ENCODE measurements around the gene CHMP1B.

- TF ChIP-seq CTCF (IDR thresholded peaks at IDR 0.05; ENCODE audit: low read depth, low read length), result no peak
- no peak for TF ChIP-seq EZH2phosphoT487 (IDR thresholded peaks at IDR 0.05; ENCODE audit: low read depth)
Measured at GRCh38 chr18:11845654-11846053, 5.6 kb upstream of the CHMP1B start.
